Right lung (tissue), 5 donors: Measurements from ENCODE around the gene IZUMO4. TPM values are rescaled to one million over a fixed set of nuclear protein-coding genes. Genes with fewer than 3 reads are reported as not detected.
A peak's percentile ranks its signal among the peaks of the same experiment; 100 is the strongest.

Experiments used
- DNase-seq, 2 donors: peaks; one replicate each; pipeline ENCODE4 v3.0.0-alpha.2; 2013
- polyA plus RNA-seq, 5 donors: library from polyadenylated mRNA; unstranded; fragments of 120-200 nt; gene quantifications; one replicate each; pipeline versions ENCODE4 v1.2.1 to v1.2.3, GENCODE V29; 2013; ENCODE audit warnings: inconsistent platforms in 1 of 5, low replicate concordance in 1 of 5; ENCODE audit not compliant: insufficient read length in 5 of 5, insufficient read depth in 1 of 5

The IZUMO4 gene
- polyA plus RNA-seq, 5 donors: 5.5 to 7.2 (median 6.2) TPM

GRCh38 chr19:2058570-2059421 is 37.9 kb upstream of the IZUMO4 start:
- DNase-seq: no peak

- no peak for DNase-seq
These were observed 37.1 kb upstream of the IZUMO4 start for GRCh38 chr19:2059422-2060201.

- DNase-seq: peak in 1 of 2 donors; percentile 77
These were observed 35.7 kb upstream of the IZUMO4 start for GRCh38 chr19:2060884-2061494.

- DNase-seq: peak; percentile 99
These were observed 35.0 kb upstream of the IZUMO4 start for GRCh38 chr19:2061495-2062388.

- no peak for DNase-seq
These were observed 34.4 kb upstream of the IZUMO4 start for GRCh38 chr19:2062389-2062729.

- no peak for DNase-seq
These were observed 33.9 kb upstream of the IZUMO4 start for GRCh38 chr19:2062770-2063169.

- no peak for DNase-seq
These were observed 32.9 kb upstream of the IZUMO4 start for GRCh38 chr19:2063824-2064223.

- no peak for DNase-seq
These were observed 32.3 kb upstream of the IZUMO4 start for GRCh38 chr19:2064395-2064787.

GRCh38 chr19:2064788-2065524 is 31.8 kb upstream of the IZUMO4 start:
- DNase-seq: no peak

GRCh38 chr19:2070436-2070827 is 26.3 kb upstream of the IZUMO4 start:
- no peak for DNase-seq

- no peak for DNase-seq
These were observed 25.6 kb upstream of the IZUMO4 start for GRCh38 chr19:2070986-2071673.

- DNase-seq: no peak
These were observed 23.8 kb upstream of the IZUMO4 start for GRCh38 chr19:2072757-2073551.

GRCh38 chr19:2076526-2076944 is 20.2 kb upstream of the IZUMO4 start:
- DNase-seq: no peak

GRCh38 chr19:2077398-2077797 is 19.3 kb upstream of the IZUMO4 start:
- no peak for DNase-seq

GRCh38 chr19:2077833-2078619 is 18.7 kb upstream of the IZUMO4 start:
- DNase-seq: no peak

GRCh38 chr19:2079076-2079864 is 17.4 kb upstream of the IZUMO4 start:
- no peak for DNase-seq

GRCh38 chr19:2079865-2080301 is 16.8 kb upstream of the IZUMO4 start:
- no peak for DNase-seq
